D721Med (cell line): ENCODE measurements around the gene GNRH2.

ENCODE experiments used
- DNase-seq: peaks from one replicate; pipeline ENCODE4 v3.0.0; 2011; ENCODE audit warnings: low spot score; ENCODE audit not compliant: insufficient read length
- FAIRE-seq: peaks from 2 replicates; lab custom pipeline; 2011; peaks lifted over from hg19 to GRCh38; lab: Jason Lieb, UNC
- CTCF ChIP-seq: IDR thresholded peaks from 2 replicates; pipeline ENCODE4 v1.5.1; 2012; ENCODE audit warnings: mild to moderate bottlenecking, control low read depth; ENCODE audit not compliant: insufficient read depth; ENCODE audit errors: missing control alignments

Gene GNRH2

GRCh38 chr20:3042625-3043024 is 797 bp upstream of the GNRH2 start:
- no peak for DNase-seq
- FAIRE-seq, result no peak
- TF ChIP-seq CTCF, result no peak

- DNase-seq, result no peak
- FAIRE-seq, result no peak
- TF ChIP-seq CTCF, result no peak
Measured at GRCh38 chr20:3044336-3044965, 1.0 kb downstream of the GNRH2 start.

GRCh38 chr20:3045042-3045815 is 1.8 kb downstream of the GNRH2 start:
- DNase-seq (peak; percentile 44), FAIRE-seq (no peak)
- no peak for TF ChIP-seq CTCF

GRCh38 chr20:3045816-3046676 is 2.6 kb downstream of the GNRH2 start, which contains the start of gene MRPS26:
Gene MRPS26 (plus strand): TSS chr20:3046052. CDS start chr20:3046069, 17 bp downstream.
- DNase-seq, result peak; percentile 63
- FAIRE-seq, result no peak
- no peak for TF ChIP-seq CTCF

GRCh38 chr20:3046677-3047462 is 3.4 kb downstream of the GNRH2 start:
- no peak for TF ChIP-seq CTCF
- FAIRE-seq (no peak), DNase-seq (no peak)
